ENCODE data around the gene CXCR5.

The CXCR5 gene

DNA sequence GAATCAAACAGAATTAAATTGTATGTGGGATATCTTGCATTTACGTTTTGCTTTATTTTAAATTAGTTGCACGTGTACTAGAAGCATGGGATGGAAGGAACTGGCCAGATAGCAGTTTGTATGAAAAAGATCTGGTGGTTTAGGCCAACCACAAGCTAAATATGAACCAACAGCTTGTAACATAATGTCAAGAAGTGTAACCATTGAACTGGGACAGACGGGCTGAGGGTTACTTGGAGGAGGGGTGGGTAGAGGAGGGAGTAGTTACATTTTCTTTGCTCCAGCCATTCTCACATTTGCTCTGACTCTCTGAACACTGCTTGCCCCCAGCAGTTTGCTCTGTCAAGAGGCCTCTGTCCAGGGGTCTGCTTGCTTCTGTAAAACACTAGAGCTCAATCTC is 31.7 kb upstream of the CXCR5 start:
- H3K9me3 ChIP-seq (ENCODE audit: severe bottlenecking): no peaks in the 10 kb centered on the region
- H3K27ac ChIP-seq: no peak overlapping the region
- H3K4me3 ChIP-seq (ENCODE audit: low read depth, low read length): no peak overlapping the region
- no peak for DNase-seq
- no peaks in the 10 kb centered on the region for H3K36me3 ChIP-seq
- no peak for TF ChIP-seq CTCF (IDR thresholded peaks at IDR 0.05; ENCODE audit: low read depth, low read length)
- no peaks in the 10 kb centered on the region for H3K27me3 ChIP-seq (ENCODE audit: insufficient read depth, low read depth, severe bottlenecking)

DNA sequence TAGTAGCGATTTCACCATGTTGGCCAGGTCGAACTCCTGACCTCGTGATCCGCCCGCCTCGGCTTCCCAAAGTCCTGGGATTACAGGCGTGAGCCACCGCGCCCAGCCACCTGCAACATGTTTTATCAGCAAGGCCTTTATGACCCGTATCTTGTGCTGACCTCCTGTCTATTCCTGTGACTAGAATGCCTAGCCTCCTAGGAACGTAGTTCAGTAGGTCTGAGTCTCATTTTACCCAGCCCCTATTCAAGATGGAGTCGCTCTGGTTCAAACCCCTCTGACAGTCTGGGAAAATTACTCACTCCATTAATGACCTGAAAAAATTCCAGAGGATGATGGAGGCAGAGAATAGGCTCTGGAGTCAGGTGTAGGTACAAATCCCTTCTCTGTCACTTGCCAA is 30.0 kb upstream of the CXCR5 start:
- no peak for DNase-seq
- H3K27me3 ChIP-seq (ENCODE audit: insufficient read depth, low read depth, severe bottlenecking): no peaks in the 10 kb centered on the region
- no peak overlapping the region for H3K4me3 ChIP-seq (ENCODE audit: low read depth, low read length)
- H3K9me3 ChIP-seq (ENCODE audit: severe bottlenecking): no peaks in the 10 kb centered on the region
- H3K27ac ChIP-seq: no peak overlapping the region
- TF ChIP-seq CTCF (IDR thresholded peaks at IDR 0.05; ENCODE audit: low read depth, low read length): no peak
- H3K36me3 ChIP-seq: no peaks in the 10 kb centered on the region

- Histone ChIP-seq H3K4me3 (ENCODE audit: low read depth, low read length) (no peak overlapping the region), H3K27me3 (ENCODE audit: insufficient read depth, low read depth, severe bottlenecking) (no peaks in the 10 kb centered on the region), H3K36me3 (no peaks in the 10 kb centered on the region), H3K27ac (no peak overlapping the region), H3K9me3 (ENCODE audit: severe bottlenecking) (no peaks in the 10 kb centered on the region)
- no peak for TF ChIP-seq CTCF (IDR thresholded peaks at IDR 0.05; ENCODE audit: low read depth, low read length)
- no peak for DNase-seq
Observed at GRCh38 chr11:118856314-118856713, 27.4 kb upstream of the CXCR5 start.

DNA sequence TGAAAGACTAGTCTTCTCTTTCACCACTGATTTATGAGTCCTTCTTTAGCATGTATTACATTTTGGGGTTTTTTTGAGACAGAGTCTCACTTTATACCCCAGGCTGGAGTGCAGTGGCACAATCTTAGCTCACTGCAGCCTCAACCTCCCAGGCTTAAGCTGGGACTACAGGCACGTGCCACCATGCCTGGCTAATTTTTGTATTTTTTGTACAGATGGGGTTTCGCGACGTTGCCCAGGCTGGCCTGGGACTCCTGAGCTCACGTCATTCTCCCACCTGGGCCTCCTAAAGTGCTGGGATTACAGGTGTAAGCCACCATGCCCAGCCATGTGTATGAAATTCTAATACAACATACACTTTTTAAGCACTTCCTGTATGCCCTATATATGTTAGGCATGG is 26.3 kb upstream of the CXCR5 start:
- H3K4me3 ChIP-seq (ENCODE audit: low read depth, low read length): no peak overlapping the region
- H3K9me3 ChIP-seq (ENCODE audit: severe bottlenecking): no peaks in the 10 kb centered on the region
- no peaks in the 10 kb centered on the region for H3K36me3 ChIP-seq
- no peak for DNase-seq
- no peak for TF ChIP-seq CTCF (IDR thresholded peaks at IDR 0.05; ENCODE audit: low read depth, low read length)
- H3K27me3 ChIP-seq (ENCODE audit: insufficient read depth, low read depth, severe bottlenecking): no peaks in the 10 kb centered on the region
- no peak overlapping the region for H3K27ac ChIP-seq

DNA sequence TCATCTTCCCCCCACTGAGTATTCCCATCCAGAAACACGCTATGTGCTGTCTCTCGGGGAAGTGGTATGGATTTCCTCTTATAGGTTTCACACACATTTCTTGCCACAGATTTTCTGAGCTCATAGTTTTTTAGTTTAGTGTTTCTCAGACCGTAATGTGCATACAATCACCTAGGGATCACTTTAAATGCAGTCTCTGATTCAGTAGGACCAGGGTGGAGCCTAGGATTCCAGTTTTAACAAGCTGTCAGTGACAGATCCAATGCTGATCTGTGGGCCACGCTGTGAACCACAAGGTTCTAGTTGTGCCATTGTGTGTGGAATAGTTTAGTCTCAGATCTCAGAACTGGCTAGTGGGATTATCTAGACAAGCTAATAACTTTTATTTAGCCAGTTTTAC is 23.7 kb upstream of the CXCR5 start:
- no peak for DNase-seq
- no peaks in the 10 kb centered on the region for H3K27me3 ChIP-seq (ENCODE audit: insufficient read depth, low read depth, severe bottlenecking)
- no peaks in the 10 kb centered on the region for H3K36me3 ChIP-seq
- no peak overlapping the region for H3K27ac ChIP-seq
- no peaks in the 10 kb centered on the region for H3K9me3 ChIP-seq (ENCODE audit: severe bottlenecking)
- no peak overlapping the region for H3K4me3 ChIP-seq (ENCODE audit: low read depth, low read length)
- no peak for TF ChIP-seq CTCF (IDR thresholded peaks at IDR 0.05; ENCODE audit: low read depth, low read length)

DNA sequence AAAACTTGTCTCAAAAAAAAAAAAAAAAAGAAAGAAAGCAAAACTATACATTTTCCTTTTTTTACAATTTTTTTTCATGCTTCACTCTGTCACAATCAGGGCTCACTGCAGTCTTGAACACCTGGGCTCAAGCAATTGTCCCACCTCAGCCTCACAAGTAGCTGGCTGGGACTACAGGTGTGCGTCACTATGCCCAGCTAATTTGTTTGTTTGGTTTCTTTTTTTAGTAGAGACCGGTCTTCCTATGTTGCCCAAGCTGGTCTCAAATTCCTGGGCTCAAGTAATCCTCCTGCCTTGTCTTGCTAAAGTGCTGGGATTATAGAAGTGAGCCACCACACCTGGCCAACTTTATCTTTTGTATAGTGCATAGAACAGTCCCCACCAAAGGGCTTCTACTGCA is 15.0 kb upstream of the CXCR5 start:
- H3K4me3 ChIP-seq (ENCODE audit: low read depth, low read length): no peak overlapping the region
- no peak for DNase-seq
- H3K27me3 ChIP-seq (ENCODE audit: insufficient read depth, low read depth, severe bottlenecking): no peaks in the 10 kb centered on the region
- H3K9me3 ChIP-seq (ENCODE audit: severe bottlenecking): no peaks in the 10 kb centered on the region
- H3K27ac ChIP-seq: no peak overlapping the region
- TF ChIP-seq CTCF (IDR thresholded peaks at IDR 0.05; ENCODE audit: low read depth, low read length): no peak
- no peaks in the 10 kb centered on the region for H3K36me3 ChIP-seq
